CD14-positive monocyte (primary cell): ENCODE results near the gene DHX40. TPM values are rescaled to one million over a fixed set of nuclear protein-coding genes. Genes with fewer than 3 reads are reported as not detected.

Experiments used
- DNase-seq, 3 donors: peaks; one replicate each; pipeline ENCODE4 v3.0.0-alpha.2; 2011 to 2022
- H2AFZ ChIP-seq: 2 replicates; pipeline ENCODE4 v1.6.0; 2012; ENCODE audit warnings: mild to moderate bottlenecking, low read depth, low read length, inconsistent platforms; ENCODE audit not compliant: insufficient read depth, poor library complexity, severe bottlenecking
- H3K27ac ChIP-seq, 2 donors: 1 replicate in 1 of 2; 2 replicates in 1 of 2; pipeline ENCODE4 v1.5.1; 2012 to 2013; ENCODE audit warnings: low read length in 2 of 2, control low read depth in 1 of 2, inconsistent platforms in 1 of 2, low read depth in 1 of 2, mild to moderate bottlenecking in 1 of 2
- H3K27me3 ChIP-seq, 2 donors: one replicate each; pipeline versions ENCODE4 v1.6.0 to v1.6.1; 2011 to 2013; ENCODE audit warnings: low read length in 2 of 2; ENCODE audit not compliant: control insufficient read depth in 2 of 2, insufficient read depth in 2 of 2
- H3K36me3 ChIP-seq, 2 donors: replicated peaks in 1 of 2; 1 replicate in 1 of 2; 2 replicates in 1 of 2; pipeline versions ENCODE4 v1.5.1 to v1.6.1; 2012 to 2013; ENCODE audit warnings: low read length in 2 of 2, control low read depth in 1 of 2, inconsistent platforms in 1 of 2, mild to moderate bottlenecking in 1 of 2; ENCODE audit not compliant: insufficient read depth in 2 of 2, control insufficient read depth in 1 of 2
- H3K4me1 ChIP-seq, 2 donors: 1 replicate in 1 of 2; 2 replicates in 1 of 2; pipeline versions ENCODE4 v1.5.1 to v1.6.1; 2012 to 2013; ENCODE audit warnings: low read length in 2 of 2, control low read depth in 1 of 2, inconsistent platforms in 1 of 2, mild to moderate bottlenecking in 1 of 2, moderate library complexity in 1 of 2; ENCODE audit not compliant: insufficient read depth in 2 of 2, control insufficient read depth in 1 of 2
- H3K4me2 ChIP-seq: replicated peaks from 2 replicates; pipeline ENCODE3; 2012; ENCODE audit warnings: low read length, moderate library complexity, mild to moderate bottlenecking; ENCODE audit not compliant: poor library complexity, severe bottlenecking; ENCODE audit errors: extremely low read depth
- H3K4me3 ChIP-seq, 3 experiments: fragments of 200-600 bp in 1 of 3; sonication (generic) in 1 of 3; replicated peaks in 1 of 3; 1 replicate in 2 of 3; 2 replicates in 1 of 3; pipeline ENCODE4 v1.5.1; 2011 to 2013; ENCODE audit warnings: low read length in 3 of 3, mild to moderate bottlenecking in 3 of 3, control low read depth in 2 of 3, low read depth in 2 of 3, inconsistent platforms in 1 of 3, moderate library complexity in 1 of 3
- H3K79me2 ChIP-seq: 2 replicates; pipeline ENCODE4 v1.6.0; 2012; ENCODE audit warnings: mild to moderate bottlenecking, control low read depth, inconsistent platforms, low read length, moderate library complexity; ENCODE audit not compliant: insufficient read depth
- H3K9ac ChIP-seq: 2 replicates; pipeline ENCODE4 v1.6.0; 2017; ENCODE audit warnings: low read length, mild to moderate bottlenecking; ENCODE audit not compliant: insufficient read depth, poor library complexity, severe bottlenecking
- H3K9me3 ChIP-seq, 2 donors: replicated peaks in 1 of 2; 1 replicate in 1 of 2; 2 replicates in 1 of 2; pipeline versions ENCODE4 v1.5.1 to v1.6.1; 2012 to 2013; ENCODE audit warnings: low read length in 2 of 2, control low read depth in 1 of 2; ENCODE audit not compliant: control insufficient read depth in 1 of 2, insufficient read depth in 1 of 2
- H4K20me1 ChIP-seq: 2 replicates; pipeline ENCODE4 v1.6.0; 2012; ENCODE audit warnings: mild to moderate bottlenecking, low read length, control low read depth, moderate library complexity; ENCODE audit not compliant: insufficient read depth
- H3K27ac Mint-ChIP-seq, 7 donors: one replicate each; pipeline ENCODE4 v1.8.0; 2020; ENCODE audit warnings: mild to moderate bottlenecking in 7 of 7, mixed read lengths in 7 of 7, moderate library complexity in 6 of 7, inconsistent platforms in 2 of 7
- H3K27me3 Mint-ChIP-seq, 3 donors: one replicate each; pipeline ENCODE4 v1.8.0; 2021 to 2022; ENCODE audit warnings: low read depth in 3 of 3, mild to moderate bottlenecking in 3 of 3, mixed read lengths in 3 of 3, moderate library complexity in 3 of 3, inconsistent platforms in 1 of 3
- H3K36me3 Mint-ChIP-seq, 2 donors: one replicate each; pipeline ENCODE4 v1.8.0; 2020; ENCODE audit warnings: mixed read lengths in 2 of 2, inconsistent platforms in 1 of 2, mild to moderate bottlenecking in 1 of 2
- H3K4me1 Mint-ChIP-seq: one replicate; pipeline ENCODE4 v1.8.0; 2020; ENCODE audit warnings: mild to moderate bottlenecking, mixed read lengths
- H3K4me3 Mint-ChIP-seq, 2 donors: one replicate each; pipeline ENCODE4 v1.8.0; 2020; ENCODE audit warnings: mild to moderate bottlenecking in 2 of 2, mixed read lengths in 2 of 2, moderate library complexity in 1 of 2
- H3K9me3 Mint-ChIP-seq, 7 donors: one replicate each; pipeline ENCODE4 v1.8.0; 2020 to 2022; ENCODE audit warnings: mixed read lengths in 7 of 7, mild to moderate bottlenecking in 6 of 7, moderate library complexity in 6 of 7, inconsistent platforms in 2 of 7
- CTCF ChIP-seq: fragments of 200-600 bp; IDR thresholded peaks from one replicate; pipeline ENCODE4 v1.8.0; 2022; ENCODE audit warnings: antibody characterized with exemption, mild to moderate bottlenecking
- WGBS: methylation state at CpG from one replicate; pipeline ENCODE4 v1.1.5; 2013; ENCODE audit warnings: missing lambda C conversion rate; ENCODE audit not compliant: insufficient coverage; 5-methylcytosine and 5-hydroxymethylcytosine counted together
- intact Hi-C, 2 donors: fragments of 100-400 bp; cut with micrococcal nuclease; formaldehyde crosslinking; loops; one replicate each; pipeline versions ENCODE4 v1.15.0 to v1.15.1; 2023
- polyA plus RNA-seq, 3 donors: library from polyadenylated mRNA; depleted of rRNA in 1 of 3; unstranded in 2 of 3; stranded (reverse) in 1 of 3; fragments of 300-500 nt in 2 of 3; fragments of >200 nt in 1 of 3; fragmentation: Illumina TruSeq in 2 of 3; gene quantifications; 1 replicate in 2 of 3; 2 replicates in 1 of 3; pipeline ENCODE4 v1.2.3, GENCODE V29; 2012 to 2021

The DHX40 gene
- polyA plus RNA-seq, 3 donors, result 12.4 to 22.0 (median 21.0) TPM

DNA sequence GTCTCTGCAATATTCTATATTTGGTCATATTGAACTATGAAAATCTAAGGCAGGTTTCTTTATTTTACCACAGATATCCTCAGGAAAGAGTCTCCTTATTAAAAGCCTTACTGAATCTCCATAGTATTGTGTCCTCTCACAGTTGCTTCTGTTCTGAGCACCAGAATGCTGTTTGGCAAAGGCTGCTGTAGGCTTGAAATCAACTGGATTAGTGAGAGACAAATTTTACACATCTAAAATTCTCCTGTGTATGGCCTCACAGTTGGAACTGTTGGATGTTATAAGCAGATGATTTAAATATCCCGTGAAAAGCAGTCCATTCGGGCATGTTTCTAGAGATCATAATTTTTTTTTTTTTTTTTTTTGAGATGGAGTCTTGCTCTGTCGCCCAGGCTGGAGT lies 63.8 kb downstream of the DHX40 start:
- Histone ChIP-seq H3K4me2 (no peak overlapping the region), H3K4me1 (peaks cover 31 to 48% of the 10 kb centered on the region in 2 donors), H3K79me2 (peaks cover 100% of the 10 kb centered on the region), H3K4me3 (no peak overlapping the region), H3K36me3 (peaks cover 0 to 8% of the 10 kb centered on the region in 2 donors), H3K27ac (peak overlapping the region in 1 of 2 donors; percentile 72), H3K9me3 (no peaks in the 10 kb centered on the region), H3K27me3 (no peaks in the 10 kb centered on the region), H4K20me1 (peaks cover 100% of the 10 kb centered on the region), H3K9ac (no peak overlapping the region), H2AFZ (no peak overlapping the region)
- Mint-ChIP-seq H3K4me1 (peaks cover 61% of the 10 kb centered on the region), H3K36me3 (peaks cover 4 to 25% of the 10 kb centered on the region in 2 donors), H3K27ac (peak overlapping the region in 2 of 7 donors; percentile 10 to 85), H3K9me3 (no peaks in the 10 kb centered on the region), H3K27me3 (no peaks in the 10 kb centered on the region), H3K4me3 (no peak overlapping the region)
- intact Hi-C loops, result loop anchor here in 1 of 2 donors (10.0 kb wide), 1 partner anchor 216 kb away; no protein-coding TSS in a partner anchor
- DNase-seq, result no peak
- 100% methylated on average over 1 of the region's 3 CpGs for WGBS
- no peak for TF ChIP-seq CTCF

DNA sequence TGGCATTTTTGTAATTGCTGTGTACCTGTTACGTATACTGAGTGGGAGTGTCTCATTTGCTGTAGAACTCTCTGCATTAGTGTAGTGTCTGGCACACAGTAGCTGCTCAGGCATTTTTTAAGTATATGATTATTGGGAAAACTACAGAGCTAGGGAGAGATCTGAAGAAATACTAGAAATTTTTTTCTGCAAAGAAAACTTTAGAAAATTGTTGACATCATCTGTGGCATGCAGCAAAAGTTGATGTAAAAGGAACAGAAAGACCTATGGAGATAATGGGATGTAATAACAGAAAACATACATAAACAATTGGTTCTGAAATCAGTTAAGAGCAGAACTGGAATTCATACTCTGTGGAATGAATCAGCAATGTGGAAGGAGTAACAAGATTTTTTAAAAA lies 65.9 kb downstream of the DHX40 start:
- H3K27me3 Mint-ChIP-seq, result no peaks in the 10 kb centered on the region
- no peak overlapping the region for H3K4me3 Mint-ChIP-seq
- H3K79me2 ChIP-seq, result peaks cover 100% of the 10 kb centered on the region
- H3K4me1 Mint-ChIP-seq, result peaks cover 56% of the 10 kb centered on the region
- H3K36me3 ChIP-seq, result peaks cover 0 to 16% of the 10 kb centered on the region in 2 donors
- H3K4me2 ChIP-seq, result no peak overlapping the region
- peak overlapping the region in 3 of 7 donors; percentile 14 to 23 (median 14) for H3K27ac Mint-ChIP-seq
- intact Hi-C loops, result no loop called here
- H3K4me1 ChIP-seq, result peaks cover 25 to 41% of the 10 kb centered on the region in 2 donors
- no peak for DNase-seq
- no peak overlapping the region for H3K9ac ChIP-seq
- no peaks in the 10 kb centered on the region for H3K27me3 ChIP-seq
- H2AFZ ChIP-seq, result no peak overlapping the region
- peaks cover 100% of the 10 kb centered on the region for H4K20me1 ChIP-seq
- TF ChIP-seq CTCF, result no peak
- H3K9me3 Mint-ChIP-seq, result no peaks in the 10 kb centered on the region
- WGBS, result no CpG with 5 or more reads among the region's 1 CpG
- H3K36me3 Mint-ChIP-seq, result peaks cover 4 to 24% of the 10 kb centered on the region in 2 donors
- H3K27ac ChIP-seq, result peak overlapping the region in 1 of 2 donors; percentile 72
- no peaks in the 10 kb centered on the region for H3K9me3 ChIP-seq
- no peak overlapping the region for H3K4me3 ChIP-seq
